NCI-H146 treated with DMSO at 0.1 percent for 48 hours (cell line): ENCODE results near the gene RPL38.
"Not testable (repeated sequence)": the region's sequence is repeated elsewhere in the genome, so short reads cannot be mapped to it uniquely, and the experiment has no call there.

Experiments used
- DNase-seq: peaks from one replicate; lab custom pipeline; 2025; ENCODE audit not compliant: unreplicated experiment; lab: John Stamatoyannopoulos, UW

RPL38 gene

DNA sequence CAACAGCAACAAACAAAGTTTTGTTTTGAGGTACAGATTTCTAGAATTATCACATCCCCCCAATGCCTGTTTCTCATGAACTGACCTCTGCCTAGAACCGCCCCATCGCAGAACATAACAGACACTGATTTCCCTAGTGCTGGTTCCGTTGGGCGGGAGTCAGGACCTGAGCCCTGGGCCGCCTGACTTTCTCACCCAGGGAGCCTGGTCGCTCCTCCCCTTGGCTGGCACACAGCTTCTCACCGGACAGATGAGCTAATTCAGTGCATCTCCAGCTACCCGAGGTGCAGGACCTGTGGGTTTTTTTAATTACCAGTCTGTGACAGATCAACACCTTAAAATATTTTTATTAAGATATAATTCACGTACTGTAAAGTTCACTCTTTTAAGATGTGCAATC is 20.1 kb upstream of the RPL38 start:
- no peak for DNase-seq

GRCh38 chr17:74185571-74186185 is 17.8 kb upstream of the RPL38 start:
- no peak for DNase-seq

GRCh38 chr17:74186498-74186897 is 17.0 kb upstream of the RPL38 start:
- DNase-seq, result no peak

DNA sequence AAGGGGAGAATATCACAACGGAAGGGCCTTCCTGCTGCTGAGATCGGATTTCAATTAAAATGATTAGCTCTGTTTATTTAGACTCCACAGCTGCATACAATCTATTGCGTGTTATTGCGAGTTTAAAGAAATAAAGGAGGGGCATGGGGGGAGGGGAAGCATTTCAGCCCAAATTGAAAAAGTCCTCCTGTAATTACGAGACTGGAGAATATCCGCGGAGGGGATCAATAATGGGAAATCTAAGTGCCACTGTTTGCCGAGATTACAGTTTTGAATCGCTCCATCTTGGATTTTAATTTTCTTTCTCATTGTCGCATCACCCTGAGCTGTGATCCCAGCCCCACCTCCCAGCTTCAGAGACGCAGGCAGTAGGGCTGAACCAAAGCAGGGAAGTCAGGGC is 15.7 kb upstream of the RPL38 start:
- peak; percentile 87 for DNase-seq

DNA sequence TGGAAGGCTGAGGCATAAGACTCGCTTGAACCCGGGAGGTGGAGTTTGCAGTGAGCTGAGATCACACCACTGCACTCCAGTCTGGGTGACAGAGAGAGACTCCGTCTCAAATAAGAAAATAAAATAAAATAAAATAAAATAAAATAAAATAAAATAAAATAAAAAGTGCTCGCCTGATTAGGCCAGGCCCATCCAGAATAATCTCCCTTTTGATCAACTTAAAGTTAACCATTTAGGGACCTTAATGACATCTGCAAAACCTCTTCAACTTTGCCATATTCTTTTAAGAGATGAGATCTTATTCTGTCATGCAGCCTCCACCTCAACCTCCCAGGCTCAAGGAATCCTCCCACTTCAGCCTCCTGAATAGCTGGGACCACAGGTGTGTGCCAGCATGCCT is 14.8 kb upstream of the RPL38 start:
- not testable (repeated sequence) for DNase-seq

DNA sequence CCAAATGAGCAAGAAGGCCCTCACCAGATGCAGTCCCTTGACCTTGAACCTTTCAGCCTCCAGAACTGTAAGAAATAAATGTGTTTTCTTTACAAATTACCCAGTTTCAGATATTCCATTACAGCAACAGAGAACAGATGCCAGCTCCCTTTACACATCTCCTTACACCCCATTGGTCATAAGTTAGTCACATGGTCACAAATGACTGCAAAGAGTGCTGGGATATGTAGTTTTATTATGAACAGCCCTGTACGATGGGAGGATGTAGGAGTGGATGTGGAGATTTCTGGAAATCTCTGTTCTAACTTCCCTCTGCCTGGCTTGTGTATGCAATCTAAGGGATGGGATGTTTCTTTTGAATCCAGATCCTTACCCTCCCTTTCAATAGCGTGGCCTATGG is 13.3 kb upstream of the RPL38 start:
- DNase-seq, result no peak

- DNase-seq, result no peak
These were observed 12.6 kb upstream of the RPL38 start for GRCh38 chr17:74190807-74191406.

DNA sequence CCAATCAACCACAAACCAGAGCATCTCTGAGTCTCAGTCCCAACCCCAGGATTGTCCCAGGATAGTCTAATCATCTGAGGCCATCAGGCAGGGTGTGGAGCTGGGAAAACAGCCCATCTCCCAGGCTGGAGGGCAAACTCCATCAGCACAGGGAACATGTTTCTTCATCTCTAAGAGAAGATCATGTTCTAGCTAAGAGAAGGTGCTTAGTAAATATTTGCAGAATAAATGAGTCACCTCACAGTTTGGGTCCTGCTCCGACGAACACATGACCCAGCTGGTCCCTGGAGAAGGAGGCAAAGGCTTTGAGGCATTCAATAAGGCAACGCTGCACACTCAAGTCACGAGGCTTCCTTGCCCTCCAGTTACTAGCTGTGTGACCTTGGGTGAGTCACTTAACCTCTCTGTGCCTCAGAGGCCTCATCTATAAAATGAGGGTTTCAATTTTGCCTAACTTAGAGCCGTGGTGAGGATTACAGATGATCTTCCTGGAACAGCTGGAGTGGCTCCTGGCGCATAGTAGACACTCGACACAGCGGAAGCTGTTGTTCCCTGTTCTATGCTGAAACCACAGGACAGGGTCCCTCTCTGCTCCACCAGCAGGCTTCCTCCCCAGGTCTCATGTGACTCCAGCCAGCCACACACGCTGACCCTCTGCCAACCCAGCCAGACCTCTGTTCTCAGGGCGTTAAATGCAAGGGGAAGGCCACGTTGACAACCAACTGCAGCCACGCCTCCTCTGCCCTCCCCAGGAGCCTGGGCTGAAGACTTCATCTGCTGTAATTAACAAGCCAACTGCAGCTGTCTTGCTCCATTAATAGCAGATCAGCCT is 10.3 kb upstream of the RPL38 start:
- peak; percentile 87 for DNase-seq

DNA sequence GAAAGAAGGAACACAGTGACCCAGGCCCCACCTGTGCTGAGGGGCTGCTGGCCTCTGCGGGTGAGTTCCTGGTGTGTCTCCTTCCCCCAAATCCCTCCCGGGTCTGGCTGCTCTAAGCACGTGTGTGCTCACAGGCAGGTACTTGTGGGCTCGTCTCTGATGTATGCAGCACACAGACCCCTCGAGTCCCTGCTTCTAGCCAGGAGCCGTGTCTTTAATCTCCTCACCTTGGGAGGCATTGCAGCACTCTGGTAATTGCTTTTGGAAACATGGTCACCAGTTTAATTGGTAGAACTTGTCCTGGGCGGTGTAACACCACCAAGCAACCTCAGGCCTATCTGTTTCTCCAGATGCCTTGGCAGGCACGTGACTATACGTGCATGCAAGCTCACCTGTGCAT is 8.8 kb upstream of the RPL38 start:
- DNase-seq, result no peak

DNA sequence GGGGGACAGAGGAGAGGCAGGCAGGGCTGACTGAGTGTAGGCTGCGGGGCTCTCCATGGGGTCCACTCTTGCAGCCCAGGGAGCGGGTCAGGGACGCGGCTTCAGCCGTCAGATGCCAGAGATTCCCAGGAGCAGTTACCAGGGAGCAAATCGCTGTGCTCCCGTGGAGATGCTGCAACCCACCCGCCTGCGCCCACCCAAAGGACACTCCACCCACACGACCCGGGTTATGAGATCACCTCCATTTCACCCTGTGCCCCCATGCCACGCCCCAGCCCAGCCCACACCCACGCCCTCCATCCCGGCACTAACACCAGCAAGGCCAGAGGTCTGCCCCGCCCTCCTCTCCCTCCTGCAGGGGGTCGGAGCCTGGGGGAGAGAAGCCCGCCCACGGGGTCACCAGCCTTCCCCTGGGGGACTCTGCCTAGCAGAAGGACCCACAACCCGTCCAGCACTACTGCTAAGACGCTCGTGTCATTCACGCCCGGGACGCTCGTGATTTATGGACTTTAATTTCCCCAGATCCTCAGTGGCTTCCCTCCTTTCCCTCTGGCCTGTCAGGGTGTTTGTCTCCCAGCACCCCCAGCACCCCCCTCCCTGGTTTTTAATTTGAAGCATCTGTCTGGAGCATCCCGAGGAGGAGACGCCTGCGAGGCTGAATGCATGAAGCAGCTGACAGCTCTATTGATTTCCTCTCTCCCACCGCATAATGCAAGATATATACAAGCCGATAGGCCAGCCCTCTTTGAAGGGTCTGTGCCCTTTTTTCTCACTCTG is 6.7 kb upstream of the RPL38 start:
- DNase-seq, result no peak

DNA sequence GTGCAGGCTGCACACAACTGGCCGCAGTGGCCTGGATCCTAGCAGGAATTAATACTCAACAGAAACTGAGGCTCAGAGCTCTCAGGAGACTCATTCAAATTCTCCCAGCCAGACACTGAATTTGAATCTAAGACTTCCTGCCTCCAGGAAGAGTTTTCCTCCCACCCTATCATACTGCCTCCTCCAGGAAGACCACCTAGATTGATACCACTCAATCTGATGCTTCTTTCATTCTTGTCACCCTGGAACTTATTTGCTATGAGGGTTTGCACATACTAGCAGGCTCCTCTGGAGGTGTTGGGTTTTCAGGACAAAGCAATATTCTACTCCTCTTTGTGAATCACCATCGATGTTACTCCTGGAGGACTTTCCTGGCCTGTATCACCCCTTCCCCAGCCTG is 5.7 kb upstream of the RPL38 start:
- DNase-seq, result no peak

DNA sequence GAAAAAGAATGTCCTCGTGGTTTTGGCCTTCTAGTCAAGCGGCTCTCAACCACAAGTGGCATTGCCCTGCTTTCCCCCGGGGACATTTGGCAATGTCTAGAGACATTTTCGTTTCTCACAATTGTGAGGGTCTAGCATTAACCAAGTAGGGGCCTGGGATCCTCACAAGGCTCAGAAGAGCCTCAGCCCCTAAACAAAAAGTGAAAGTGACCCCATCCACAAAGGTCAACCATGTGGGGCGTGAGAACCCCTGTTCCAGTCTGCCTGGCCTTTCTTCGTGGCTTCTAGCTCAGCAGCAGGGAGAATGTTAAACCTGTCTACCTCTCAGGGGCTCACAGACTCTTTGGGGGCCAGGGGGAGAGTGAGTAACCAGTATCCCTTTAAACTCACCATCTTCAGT is 4.8 kb upstream of the RPL38 start:
- no peak for DNase-seq

DNA sequence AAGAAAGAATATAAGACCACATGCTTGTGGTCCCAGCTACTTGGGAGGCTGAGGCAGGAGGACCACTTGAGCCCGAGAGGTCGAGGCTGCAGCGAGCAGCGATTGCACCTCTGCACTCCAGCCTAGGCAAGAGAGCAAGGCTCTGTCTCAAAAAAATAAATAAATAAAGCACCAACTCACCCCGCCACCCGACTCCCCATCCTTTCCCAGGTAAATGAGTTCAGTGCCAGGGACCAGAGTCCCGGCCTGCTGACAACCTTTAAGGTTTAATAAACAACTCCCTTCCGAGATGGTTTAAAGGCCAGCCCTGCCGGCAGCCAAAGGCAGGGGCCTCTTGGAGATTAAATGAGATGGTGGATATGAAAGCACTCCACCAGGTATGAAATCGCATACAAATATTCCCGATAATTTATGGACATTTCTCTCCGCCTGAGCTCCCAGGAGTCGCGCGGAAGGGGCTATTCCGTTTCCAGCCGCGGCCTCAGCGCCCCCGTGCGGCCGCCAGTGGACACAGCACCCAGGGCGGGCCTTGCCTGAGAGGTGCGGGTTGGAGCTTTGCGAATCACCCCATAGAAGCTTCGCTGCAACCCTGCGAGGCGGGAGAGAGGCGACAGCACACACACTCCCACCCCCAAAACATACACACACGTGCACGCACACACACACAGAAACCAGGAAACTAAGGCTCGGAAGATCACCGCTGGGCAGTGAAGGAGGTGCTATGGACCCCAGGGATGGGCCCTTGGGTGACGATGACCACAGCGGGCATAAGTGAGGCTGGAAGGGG is 4.0 kb upstream of the RPL38 start:
- DNase-seq, result peak; percentile 30

DNA sequence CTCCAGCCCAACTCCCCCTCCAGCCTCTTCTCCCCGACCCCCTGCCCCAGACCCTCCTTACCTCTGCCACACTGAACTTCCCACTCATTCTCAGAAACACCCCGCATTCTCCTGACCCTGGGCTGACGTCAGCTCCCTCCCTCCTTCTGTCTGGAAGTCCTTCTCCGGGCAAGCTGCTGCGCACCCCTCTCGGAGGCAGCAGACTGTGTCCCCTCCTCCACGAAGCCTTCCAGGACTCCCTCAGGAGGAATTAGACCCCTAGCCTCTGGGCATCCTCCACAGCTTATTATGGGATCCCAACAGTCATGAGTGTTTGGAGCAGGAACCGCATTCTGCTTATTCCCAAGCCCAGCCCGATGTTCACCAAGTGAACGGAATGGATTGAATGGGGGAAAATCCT is 3.4 kb upstream of the RPL38 start:
- DNase-seq, result no peak

DNA sequence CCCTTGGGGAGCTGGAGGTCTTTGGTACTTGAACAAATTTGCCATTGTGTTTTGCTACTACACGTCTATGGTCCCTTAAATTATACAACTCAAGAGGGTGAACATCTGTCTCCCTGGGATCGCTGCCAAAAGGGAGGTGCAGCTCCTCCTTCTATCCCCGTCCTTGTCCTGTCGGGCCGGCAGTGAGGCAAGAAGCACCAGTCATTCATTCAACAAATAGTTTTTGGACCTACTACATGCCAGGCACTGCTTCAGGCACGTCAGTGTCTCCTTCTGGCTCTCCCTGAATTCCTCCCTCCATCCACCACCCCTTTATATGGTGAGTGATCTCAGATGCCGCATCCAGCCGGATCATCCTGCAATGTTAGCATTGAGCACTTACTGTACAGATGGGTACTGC is 2.2 kb upstream of the RPL38 start:
- DNase-seq, result no peak

- DNase-seq, result no peak
These were observed 1.5 kb upstream of the RPL38 start for GRCh38 chr17:74201948-74202347.

- peak; percentile 59 for DNase-seq
These were observed 540 bp upstream of the RPL38 start for GRCh38 chr17:74202938-74203337.

DNA sequence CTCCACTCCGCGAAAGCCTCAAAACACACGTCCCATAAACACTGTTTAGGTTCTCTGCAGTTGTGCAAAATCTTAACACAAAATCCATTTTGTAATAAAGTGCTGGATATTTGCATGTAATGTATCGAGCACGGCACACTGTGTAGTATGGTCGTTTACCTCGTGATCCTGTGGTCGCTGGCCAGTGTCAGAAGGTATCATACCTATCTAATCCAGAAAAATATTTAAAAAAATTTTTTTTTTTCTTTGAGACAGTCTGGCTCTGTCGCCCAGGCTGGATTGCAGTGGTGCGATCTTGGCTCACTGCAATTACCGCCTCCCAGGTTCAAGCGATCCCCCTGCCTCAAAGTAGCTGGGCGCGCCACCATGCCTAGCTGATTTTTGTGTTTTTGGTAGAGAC is 996 bp downstream of the RPL38 start:
- DNase-seq, result no peak

DNA sequence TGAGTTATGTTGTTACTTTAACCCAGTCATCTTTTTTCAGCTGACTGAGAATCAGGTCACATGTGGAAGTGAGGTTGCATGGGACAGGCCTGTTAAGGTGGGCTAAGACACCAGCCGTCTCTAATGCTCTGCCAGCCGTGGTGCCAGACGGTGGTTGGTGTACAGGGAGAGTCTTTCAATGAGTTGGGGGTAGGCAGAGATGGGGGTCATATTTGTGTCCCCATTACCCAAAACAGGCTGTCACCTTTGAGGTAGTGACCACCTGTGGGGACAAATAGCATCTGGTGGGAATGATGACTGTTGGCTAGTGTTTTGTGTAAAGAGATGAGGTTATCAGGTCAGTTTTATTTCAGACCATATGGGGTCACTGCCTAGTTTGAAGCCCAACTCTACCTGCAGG is 1.8 kb downstream of the RPL38 start:
- no peak for DNase-seq

- DNase-seq, result no peak
These were observed 2.9 kb downstream of the RPL38 start for GRCh38 chr17:74206332-74206818.
